Mesenchymal stem cell (in vitro differentiated cells and primary cell): ENCODE measurements around the gene DENND1C.

Source experiments
- DNase-seq: peaks from one replicate; pipeline ENCODE4 v3.0.0-alpha.2; 2013
- H2AFZ ChIP-seq: one replicate; pipeline ENCODE4 v1.6.1; 2013; ENCODE audit warnings: low read depth, mild to moderate bottlenecking, control low read depth, inconsistent platforms, low read length, moderate library complexity
- H2AK5ac ChIP-seq: 2 replicates; pipeline ENCODE4 v1.6.1; 2013; ENCODE audit warnings: low read length, moderate library complexity, mild to moderate bottlenecking, inconsistent platforms; ENCODE audit not compliant: severe bottlenecking
- H2BK120ac ChIP-seq: one replicate; pipeline ENCODE4 v1.6.1; 2013; ENCODE audit warnings: low read depth, mild to moderate bottlenecking, inconsistent platforms, low read length, moderate library complexity
- H2BK12ac ChIP-seq, 2 experiments: one replicate each; pipeline ENCODE4 v1.6.1; 2013; ENCODE audit warnings: inconsistent platforms in 2 of 2, low read length in 2 of 2, mild to moderate bottlenecking in 2 of 2, moderate library complexity in 2 of 2, control low read depth in 1 of 2
- H2BK15ac ChIP-seq: one replicate; pipeline ENCODE4 v1.6.1; 2013; ENCODE audit warnings: mild to moderate bottlenecking, low read depth, inconsistent platforms; ENCODE audit not compliant: poor library complexity, severe bottlenecking
- H2BK5ac ChIP-seq: 2 replicates; pipeline ENCODE4 v1.6.1; 2013; ENCODE audit warnings: low read depth, mild to moderate bottlenecking, low read length, control low read depth, inconsistent platforms; ENCODE audit not compliant: poor library complexity, severe bottlenecking
- H3K14ac ChIP-seq, 2 experiments: one replicate each; pipeline ENCODE4 v1.6.1; 2013; ENCODE audit warnings: inconsistent platforms in 2 of 2, low read length in 2 of 2, control low read depth in 1 of 2, mild to moderate bottlenecking in 1 of 2, moderate library complexity in 1 of 2
- H3K18ac ChIP-seq, 2 experiments: one replicate each; pipeline ENCODE4 v1.6.1; 2013; ENCODE audit warnings: inconsistent platforms in 2 of 2, low read length in 2 of 2, control low read depth in 1 of 2, low read depth in 1 of 2, mild to moderate bottlenecking in 1 of 2
- H3K23ac ChIP-seq, 2 experiments: one replicate each; pipeline ENCODE4 v1.6.1; 2013; ENCODE audit warnings: inconsistent platforms in 2 of 2, low read length in 2 of 2, mild to moderate bottlenecking in 2 of 2, moderate library complexity in 2 of 2, control low read depth in 1 of 2
- H3K27ac ChIP-seq: 2 replicates; pipeline ENCODE4 v1.5.1; 2013; ENCODE audit warnings: mild to moderate bottlenecking, moderate library complexity, low read length, control low read depth, inconsistent platforms; ENCODE audit not compliant: poor library complexity, severe bottlenecking
- H3K27me3 ChIP-seq, 2 experiments: 2 replicates each; pipeline versions ENCODE4 v1.6.1 to v1.7.0; 2013; ENCODE audit warnings: low read length in 2 of 2, mild to moderate bottlenecking in 2 of 2, moderate library complexity in 2 of 2, control low read depth in 1 of 2, inconsistent platforms in 1 of 2; ENCODE audit not compliant: control insufficient read depth in 1 of 2, insufficient read depth in 1 of 2
- H3K36me3 ChIP-seq, 2 experiments: 2 replicates each; pipeline versions ENCODE4 v1.6.1 to v1.7.0; 2013; ENCODE audit warnings: low read length in 2 of 2, control low read depth in 1 of 2, inconsistent platforms in 1 of 2, low read depth in 1 of 2, mild to moderate bottlenecking in 1 of 2; ENCODE audit not compliant: insufficient read depth in 2 of 2, control insufficient read depth in 1 of 2
- H3K4ac ChIP-seq, 2 experiments: one replicate each; pipeline ENCODE4 v1.6.1; 2013; ENCODE audit warnings: inconsistent platforms in 2 of 2, low read length in 2 of 2, mild to moderate bottlenecking in 2 of 2, moderate library complexity in 2 of 2, control low read depth in 1 of 2, low read depth in 1 of 2
- H3K4me1 ChIP-seq: 2 replicates; pipeline ENCODE4 v1.6.1; 2013; ENCODE audit warnings: low read depth, low read length, control low read depth; ENCODE audit not compliant: control insufficient read depth, insufficient read depth
- H3K4me2 ChIP-seq: 2 replicates; pipeline ENCODE4 v1.6.1; 2013; ENCODE audit warnings: low read length, mild to moderate bottlenecking, inconsistent platforms; ENCODE audit not compliant: poor library complexity, severe bottlenecking
- H3K4me3 ChIP-seq, 2 experiments: 2 replicates each; pipeline versions ENCODE4 v1.5.1 to v1.7.0; 2013; ENCODE audit warnings: low read length in 2 of 2, mild to moderate bottlenecking in 2 of 2, control low read depth in 1 of 2, low read depth in 1 of 2; ENCODE audit not compliant: insufficient read depth in 1 of 2
- H3K79me1 ChIP-seq: replicated peaks from 2 replicates; pipeline ENCODE4 v1.6.1; 2013; ENCODE audit warnings: mild to moderate bottlenecking, control low read depth, low read length, inconsistent platforms; ENCODE audit not compliant: poor library complexity, severe bottlenecking
- H3K9ac ChIP-seq: 2 replicates; pipeline ENCODE4 v1.7.0; 2013; ENCODE audit warnings: mild to moderate bottlenecking, low read length, moderate library complexity
- H3K9me3 ChIP-seq: 2 replicates; pipeline ENCODE4 v1.7.0; 2013; ENCODE audit warnings: mild to moderate bottlenecking, low read length; ENCODE audit not compliant: control insufficient read depth
- H4K8ac ChIP-seq: one replicate; pipeline ENCODE4 v1.6.1; 2013; ENCODE audit warnings: inconsistent platforms, mild to moderate bottlenecking, low read length, moderate library complexity
- H4K91ac ChIP-seq: one replicate; pipeline ENCODE4 v1.6.1; 2013; ENCODE audit warnings: mild to moderate bottlenecking, low read length, inconsistent platforms
- WGBS: methylation state at CpG from one replicate; pipeline ENCODE4 v1.1.7; 2013; ENCODE audit warnings: mixed read lengths; 5-methylcytosine and 5-hydroxymethylcytosine counted together

The DENND1C gene

GRCh38 chr19:6529351-6529750 is 47.8 kb upstream of the DENND1C start:
- Histone ChIP-seq H2BK120ac (no peak overlapping the region), H3K4me3 (no peak overlapping the region), H3K4me2 (no peak overlapping the region), H3K36me3 (peaks cover 0 to under 1% of the 10 kb centered on the region in 2 experiments), H3K14ac (no peak overlapping the region), H3K9ac (peak overlapping the region; percentile 92), H2AFZ (no peak overlapping the region), H3K27ac (no peak overlapping the region), H2BK15ac (peak overlapping the region; percentile 63), H4K8ac (no peak overlapping the region), H3K23ac (no peak overlapping the region), H3K27me3 (peaks cover 9 to 16% of the 10 kb centered on the region in 2 experiments), H4K91ac (no peak overlapping the region), H3K4me1 (peaks cover 26% of the 10 kb centered on the region), H3K79me1 (peaks cover 3% of the 10 kb centered on the region), H2BK12ac (no peak overlapping the region), H3K4ac (no peak overlapping the region), H2BK5ac (no peak overlapping the region), H3K18ac (no peak overlapping the region), H3K9me3 (no peaks in the 10 kb centered on the region), H2AK5ac (no peak overlapping the region)
- WGBS, result 74% methylated on average over 2 of the region's 2 CpGs
- DNase-seq, result no peak

- no peak overlapping the region for H3K9ac ChIP-seq
- no peak overlapping the region for H3K4me3 ChIP-seq
- no peaks in the 10 kb centered on the region for H3K36me3 ChIP-seq
- H4K8ac ChIP-seq, result no peak overlapping the region
- H4K91ac ChIP-seq, result no peak overlapping the region
- no peak overlapping the region for H2BK5ac ChIP-seq
- no peak overlapping the region for H3K4me2 ChIP-seq
- no peak overlapping the region for H2BK12ac ChIP-seq
- DNase-seq, result no peak
- H3K23ac ChIP-seq, result no peak overlapping the region
- no peak overlapping the region for H2BK15ac ChIP-seq
- H3K9me3 ChIP-seq, result no peaks in the 10 kb centered on the region
- no peak overlapping the region for H3K4ac ChIP-seq
- peaks cover 3% of the 10 kb centered on the region for H3K79me1 ChIP-seq
- no peak overlapping the region for H3K14ac ChIP-seq
- no peak overlapping the region for H2BK120ac ChIP-seq
- H3K4me1 ChIP-seq, result peaks cover 23% of the 10 kb centered on the region
- 64% methylated on average over 8 of the region's 9 CpGs for WGBS
- H2AFZ ChIP-seq, result no peak overlapping the region
- H3K18ac ChIP-seq, result no peak overlapping the region
- H2AK5ac ChIP-seq, result no peak overlapping the region
- H3K27ac ChIP-seq, result no peak overlapping the region
- peaks cover 9 to 16% of the 10 kb centered on the region in 2 experiments for H3K27me3 ChIP-seq
Measured at GRCh38 chr19:6528544-6529121, 47.0 kb upstream of the DENND1C start.

- no peak overlapping the region for H2BK5ac ChIP-seq
Measured at GRCh38 chr19:6527893-6528543, 46.4 kb upstream of the DENND1C start.

GRCh38 chr19:6524311-6524710 is 42.7 kb upstream of the DENND1C start:
- Histone ChIP-seq H3K23ac (no peak overlapping the region), H3K4me1 (peaks cover 13% of the 10 kb centered on the region), H3K9me3 (no peaks in the 10 kb centered on the region), H3K36me3 (no peaks in the 10 kb centered on the region), H2BK120ac (no peak overlapping the region), H3K4me3 (no peak overlapping the region), H3K4ac (no peak overlapping the region), H4K91ac (no peak overlapping the region), H3K18ac (no peak overlapping the region), H3K14ac (no peak overlapping the region), H4K8ac (no peak overlapping the region), H2BK15ac (no peak overlapping the region), H3K27ac (no peak overlapping the region), H2AFZ (no peak overlapping the region), H2BK5ac (no peak overlapping the region), H2AK5ac (no peak overlapping the region), H2BK12ac (no peak overlapping the region), H3K9ac (no peak overlapping the region), H3K79me1 (no peaks in the 10 kb centered on the region), H3K4me2 (no peak overlapping the region), H3K27me3 (no peaks in the 10 kb centered on the region)
- no peak for DNase-seq
- no CpG with 5 or more reads among the region's 2 CpGs for WGBS

More at GRCh38 chr19:6527893-6528543, 46.4 kb upstream of the DENND1C start:
- no peaks in the 10 kb centered on the region for H3K9me3 ChIP-seq
- no peak overlapping the region for H3K23ac ChIP-seq
- no peak overlapping the region for H3K9ac ChIP-seq
- WGBS, result 78% methylated on average over 16 of the region's 17 CpGs
- H4K8ac ChIP-seq, result no peak overlapping the region
- no peak overlapping the region for H3K27ac ChIP-seq
- no peak overlapping the region for H3K18ac ChIP-seq
- peaks cover 3% of the 10 kb centered on the region for H3K79me1 ChIP-seq
- no peak overlapping the region for H2BK120ac ChIP-seq
- H2AFZ ChIP-seq, result no peak overlapping the region
- H3K14ac ChIP-seq, result no peak overlapping the region
- DNase-seq, result no peak
- peaks cover 23% of the 10 kb centered on the region for H3K4me1 ChIP-seq
- H2BK15ac ChIP-seq, result no peak overlapping the region
- no peak overlapping the region for H3K4me2 ChIP-seq
- H3K4me3 ChIP-seq, result no peak overlapping the region
- peaks cover 9 to 16% of the 10 kb centered on the region in 2 experiments for H3K27me3 ChIP-seq
- H3K4ac ChIP-seq, result no peak overlapping the region
- H2BK12ac ChIP-seq, result no peak overlapping the region
- no peak overlapping the region for H2AK5ac ChIP-seq
- H4K91ac ChIP-seq, result no peak overlapping the region
- no peaks in the 10 kb centered on the region for H3K36me3 ChIP-seq
